ENCODE data around the gene KRT9.

The KRT9 gene

DNA sequence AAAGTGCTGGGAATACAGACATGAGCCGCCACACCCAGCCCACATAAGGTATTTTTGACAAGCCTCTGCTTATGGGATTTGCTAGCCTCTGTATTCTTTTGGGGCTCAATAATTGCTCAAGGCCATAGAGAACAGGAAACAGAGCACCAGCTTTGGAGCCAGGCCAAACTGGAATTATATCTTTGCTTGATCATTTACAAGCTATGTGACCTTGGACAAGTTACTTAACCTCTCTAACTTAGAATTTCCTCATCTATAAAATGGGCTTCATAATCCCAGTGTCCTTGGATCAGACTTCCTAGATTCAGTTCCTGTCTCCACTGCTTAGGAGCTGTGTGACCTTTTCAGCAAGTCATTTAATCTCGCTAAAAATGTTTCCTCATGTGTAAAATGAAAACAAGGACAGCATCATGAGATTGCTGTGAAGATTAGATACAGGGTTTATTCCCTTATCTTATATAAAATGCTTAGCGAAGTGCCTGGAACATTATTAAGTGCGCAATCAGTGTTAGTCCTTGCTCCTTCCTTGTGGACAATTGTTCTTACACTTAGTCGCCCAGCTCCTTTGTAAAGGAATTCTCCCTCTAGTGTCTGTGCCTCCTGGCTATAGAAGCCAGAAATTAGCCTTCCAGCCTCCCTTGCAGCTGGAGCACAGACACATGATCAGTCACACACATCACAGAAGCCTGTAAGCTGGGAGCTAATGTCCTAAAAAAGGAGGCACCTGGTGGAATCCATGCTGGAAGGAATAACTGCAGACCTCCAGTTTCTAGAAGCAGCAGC is 16.6 kb downstream of the KRT9 start:
- Histone ChIP-seq H3K4me1 (ENCODE audit: insufficient read depth, low read length) (no peaks in the 10 kb centered on the region), H3K4me3 (ENCODE audit: low read length) (no peak overlapping the region), H3K36me3 (ENCODE audit: insufficient read depth, low read length) (no peaks in the 10 kb centered on the region), H3K27me3 (ENCODE audit: insufficient read depth, low read length) (no peaks in the 10 kb centered on the region), H3K9me3 (ENCODE audit: low read length) (no peaks in the 10 kb centered on the region), H2AFZ (ENCODE audit: low read depth, low read length) (no peak overlapping the region)

DNA sequence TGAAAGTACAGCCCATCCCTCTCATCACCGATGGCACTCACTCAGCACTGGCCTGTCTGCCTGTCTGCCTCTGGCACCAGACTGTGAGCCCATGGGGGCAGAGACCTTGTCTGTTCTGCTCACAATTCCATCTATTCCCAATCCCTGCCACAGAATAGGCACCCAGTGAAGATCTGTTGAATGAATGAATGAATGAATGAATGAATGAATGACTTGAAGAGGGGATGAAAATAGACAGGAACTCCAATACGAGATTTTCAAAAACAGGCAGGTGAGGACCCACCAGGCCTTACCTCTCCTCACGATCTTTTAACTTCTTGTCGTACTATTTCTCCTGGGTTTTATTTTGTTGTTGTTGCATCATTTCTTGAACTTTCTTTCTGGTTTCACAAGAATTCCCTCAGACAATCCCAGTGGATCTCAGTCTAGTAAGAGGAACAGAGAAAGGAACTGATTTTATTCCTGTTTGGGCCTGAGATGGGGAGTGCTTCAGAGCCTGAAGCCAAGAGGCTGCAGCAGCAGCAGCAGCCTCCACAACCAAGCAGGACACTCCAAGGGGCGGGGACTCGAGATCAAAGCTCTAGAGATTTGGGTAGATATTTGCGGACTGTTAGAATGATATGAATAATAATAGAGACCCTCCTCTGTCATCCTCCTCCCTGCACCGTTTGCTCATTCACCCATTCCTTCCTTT is 17.7 kb downstream of the KRT9 start:
- Histone ChIP-seq H3K27me3 (ENCODE audit: insufficient read depth, low read length) (no peaks in the 10 kb centered on the region), H3K9me3 (ENCODE audit: low read length) (no peaks in the 10 kb centered on the region), H3K4me1 (ENCODE audit: insufficient read depth, low read length) (peaks cover 5% of the 10 kb centered on the region), H3K4me3 (ENCODE audit: low read length) (no peak overlapping the region), H2AFZ (ENCODE audit: low read depth, low read length) (no peak overlapping the region), H3K36me3 (ENCODE audit: insufficient read depth, low read length) (no peaks in the 10 kb centered on the region)

DNA sequence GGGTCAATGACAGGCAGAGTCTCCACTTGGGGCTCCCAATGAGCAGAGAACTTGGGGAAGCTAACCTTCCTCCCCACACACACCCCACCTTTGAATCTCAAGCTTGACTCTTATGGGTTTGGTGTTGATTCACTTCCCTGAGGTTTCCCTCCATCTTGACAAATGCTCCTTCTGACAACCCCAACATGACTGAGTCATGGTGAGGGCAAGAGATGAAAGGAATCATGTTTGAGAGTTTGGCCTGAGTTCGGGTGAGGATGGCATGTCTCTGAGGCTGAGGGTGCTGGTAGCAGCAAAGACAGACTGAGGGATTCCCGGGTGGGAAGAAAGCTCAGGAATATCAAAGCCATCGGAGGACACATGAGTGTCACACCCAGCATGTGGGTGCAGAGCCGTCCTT is 18.7 kb downstream of the KRT9 start:
- H3K4me1 ChIP-seq (ENCODE audit: insufficient read depth, low read length): peaks cover 5% of the 10 kb centered on the region
- H2AFZ ChIP-seq (ENCODE audit: low read depth, low read length): no peak overlapping the region
- H3K4me3 ChIP-seq (ENCODE audit: low read length): no peak overlapping the region
- no peaks in the 10 kb centered on the region for H3K36me3 ChIP-seq (ENCODE audit: insufficient read depth, low read length)
- H3K9me3 ChIP-seq (ENCODE audit: low read length): no peaks in the 10 kb centered on the region
- H3K27me3 ChIP-seq (ENCODE audit: insufficient read depth, low read length): no peaks in the 10 kb centered on the region

DNA sequence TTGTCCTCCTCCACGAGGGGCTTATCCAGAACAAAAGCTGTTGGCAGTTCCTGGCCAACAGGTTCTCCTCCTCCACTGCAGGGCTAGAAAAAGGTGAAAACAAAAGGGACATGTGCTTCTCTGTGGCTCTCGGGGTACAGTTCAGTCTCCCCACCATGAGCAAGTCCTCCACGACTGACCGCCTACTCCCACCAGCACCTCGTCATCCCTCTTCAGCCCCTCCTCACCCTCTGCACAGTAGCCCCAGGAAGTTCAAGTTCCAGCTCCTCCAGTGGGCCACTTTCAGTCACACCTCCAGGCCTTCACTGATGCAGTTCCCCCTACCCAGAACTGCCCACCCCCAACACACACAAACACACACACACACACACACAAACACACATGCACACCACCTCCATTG is 19.4 kb downstream of the KRT9 start:
- H3K4me3 ChIP-seq (ENCODE audit: low read length): no peak overlapping the region
- H3K36me3 ChIP-seq (ENCODE audit: insufficient read depth, low read length): no peaks in the 10 kb centered on the region
- no peaks in the 10 kb centered on the region for H3K9me3 ChIP-seq (ENCODE audit: low read length)
- H3K27me3 ChIP-seq (ENCODE audit: insufficient read depth, low read length): no peaks in the 10 kb centered on the region
- H2AFZ ChIP-seq (ENCODE audit: low read depth, low read length): no peak overlapping the region
- H3K4me1 ChIP-seq (ENCODE audit: insufficient read depth, low read length): peaks cover 5% of the 10 kb centered on the region

GRCh38 chr17:41551365-41551764 is 20.5 kb downstream of the KRT9 start:
- no peak overlapping the region for H3K4me3 ChIP-seq (ENCODE audit: low read length)
- H3K36me3 ChIP-seq (ENCODE audit: insufficient read depth, low read length): no peaks in the 10 kb centered on the region
- no peaks in the 10 kb centered on the region for H3K9me3 ChIP-seq (ENCODE audit: low read length)
- peaks cover 5% of the 10 kb centered on the region for H3K4me1 ChIP-seq (ENCODE audit: insufficient read depth, low read length)
- H3K27me3 ChIP-seq (ENCODE audit: insufficient read depth, low read length): no peaks in the 10 kb centered on the region
- H2AFZ ChIP-seq (ENCODE audit: low read depth, low read length): no peak overlapping the region

DNA sequence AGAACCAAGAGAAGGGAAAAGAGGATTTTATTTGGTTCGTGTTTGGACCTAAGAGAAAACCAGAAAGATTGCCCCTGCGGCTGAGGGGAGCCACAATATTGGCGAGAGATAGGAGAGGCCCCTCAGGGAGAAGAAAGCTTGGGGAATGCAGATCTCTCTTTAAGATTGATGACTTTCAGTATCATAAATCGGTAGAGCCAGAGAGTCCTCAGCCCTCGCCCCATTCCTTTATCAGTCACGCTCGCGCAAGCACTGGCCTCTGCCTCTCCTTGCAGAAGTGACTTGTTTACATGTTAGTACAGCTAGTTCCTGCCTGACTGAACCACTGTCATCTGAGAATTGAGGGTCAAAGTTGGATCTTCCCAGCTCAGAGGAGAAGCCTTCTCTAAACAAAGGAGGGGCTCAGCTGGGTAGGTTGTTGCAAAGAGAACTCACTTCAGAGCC is 22.2 kb downstream of the KRT9 start:
- no peak overlapping the region for H2AFZ ChIP-seq (ENCODE audit: low read depth, low read length)
- no peaks in the 10 kb centered on the region for H3K27me3 ChIP-seq (ENCODE audit: insufficient read depth, low read length)
- H3K4me3 ChIP-seq (ENCODE audit: low read length): no peak overlapping the region
- peaks cover 5% of the 10 kb centered on the region for H3K4me1 ChIP-seq (ENCODE audit: insufficient read depth, low read length)
- no peaks in the 10 kb centered on the region for H3K36me3 ChIP-seq (ENCODE audit: insufficient read depth, low read length)
- H3K9me3 ChIP-seq (ENCODE audit: low read length): no peaks in the 10 kb centered on the region

- H3K4me3 ChIP-seq (ENCODE audit: low read length): no peak overlapping the region
- H3K4me1 ChIP-seq (ENCODE audit: insufficient read depth, low read length): peaks cover 5% of the 10 kb centered on the region
- no peaks in the 10 kb centered on the region for H3K9me3 ChIP-seq (ENCODE audit: low read length)
- H2AFZ ChIP-seq (ENCODE audit: low read depth, low read length): no peak overlapping the region
- H3K27me3 ChIP-seq (ENCODE audit: insufficient read depth, low read length): no peaks in the 10 kb centered on the region
- H3K36me3 ChIP-seq (ENCODE audit: insufficient read depth, low read length): no peaks in the 10 kb centered on the region
Observed at GRCh38 chr17:41548844-41549595, 22.8 kb downstream of the KRT9 start.

DNA sequence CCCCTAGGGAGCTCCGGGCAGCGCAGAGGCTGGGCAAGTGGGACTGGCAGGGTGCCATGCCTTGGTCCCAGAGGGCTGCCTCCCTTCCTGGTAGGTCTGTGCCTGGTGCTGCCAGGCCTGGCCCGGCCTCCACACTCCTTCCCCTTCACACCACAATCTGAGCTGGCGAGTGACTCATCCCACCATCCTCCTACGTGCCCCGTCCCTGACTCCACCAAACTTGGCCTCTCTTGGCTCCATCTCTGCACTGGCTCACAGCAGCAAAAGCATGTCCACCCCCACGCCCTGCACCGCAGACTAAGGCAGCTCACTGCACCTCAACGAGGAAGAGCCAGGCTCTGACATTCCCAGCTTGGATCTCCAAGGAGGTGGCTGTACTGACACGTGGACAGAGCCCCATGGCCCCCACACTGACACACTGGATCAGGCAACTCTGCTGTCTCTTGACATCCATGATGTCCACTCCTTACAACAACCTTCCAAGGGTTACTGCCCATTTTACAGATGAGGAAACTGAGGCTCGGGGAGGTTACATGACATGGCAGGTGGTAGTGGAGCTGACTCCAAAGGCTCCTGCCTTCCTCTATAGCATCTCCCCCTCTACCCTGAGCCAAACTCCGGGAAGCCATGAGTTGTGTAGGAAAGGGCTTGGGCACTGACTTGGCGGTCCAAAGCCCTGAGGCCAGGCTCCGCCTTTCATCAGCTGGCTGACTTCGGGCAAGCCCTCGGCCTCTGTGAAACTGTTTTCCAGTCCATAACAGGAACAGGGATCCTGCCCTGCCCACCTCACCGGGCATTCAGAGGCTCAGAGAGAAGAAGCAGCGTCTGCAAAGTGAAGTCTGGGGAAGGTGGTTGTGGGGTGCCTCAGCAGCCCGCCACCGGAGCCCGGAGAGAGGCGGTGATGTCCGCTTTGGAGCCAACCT is 23.7 kb downstream of the KRT9 start:
- no peaks in the 10 kb centered on the region for H3K9me3 ChIP-seq (ENCODE audit: low read length)
- H3K27me3 ChIP-seq (ENCODE audit: insufficient read depth, low read length): no peaks in the 10 kb centered on the region
- no peak overlapping the region for H3K4me3 ChIP-seq (ENCODE audit: low read length)
- H2AFZ ChIP-seq (ENCODE audit: low read depth, low read length): no peak overlapping the region
- H3K36me3 ChIP-seq (ENCODE audit: insufficient read depth, low read length): no peaks in the 10 kb centered on the region
- peaks cover 5% of the 10 kb centered on the region for H3K4me1 ChIP-seq (ENCODE audit: insufficient read depth, low read length)

DNA sequence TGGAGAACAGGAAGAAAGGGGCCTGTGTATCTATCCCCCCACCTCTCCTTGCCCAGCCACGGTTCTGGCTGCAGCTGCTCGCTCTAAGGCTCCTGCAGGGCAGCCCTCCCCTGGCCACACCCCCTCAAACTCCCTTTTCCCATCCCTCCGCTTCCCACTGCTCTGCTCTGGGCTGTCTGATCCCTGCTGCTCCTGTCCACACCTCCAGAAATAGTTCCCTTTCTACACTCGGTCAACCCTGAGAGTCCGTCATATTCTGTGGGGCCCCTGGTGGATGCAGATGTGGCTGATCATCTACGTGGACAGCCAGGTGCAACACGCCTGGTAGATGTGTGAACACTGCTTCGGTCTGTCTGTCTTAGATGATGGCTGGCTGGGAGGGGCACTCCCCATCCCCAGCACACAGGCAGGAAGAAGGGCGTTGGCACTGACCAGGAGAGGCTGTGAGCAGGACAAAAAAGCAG is 24.4 kb downstream of the KRT9 start:
- H3K4me1 ChIP-seq (ENCODE audit: insufficient read depth, low read length): peaks cover 5% of the 10 kb centered on the region
- H3K27me3 ChIP-seq (ENCODE audit: insufficient read depth, low read length): no peaks in the 10 kb centered on the region
- H3K36me3 ChIP-seq (ENCODE audit: insufficient read depth, low read length): no peaks in the 10 kb centered on the region
- H3K4me3 ChIP-seq (ENCODE audit: low read length): no peak overlapping the region
- no peaks in the 10 kb centered on the region for H3K9me3 ChIP-seq (ENCODE audit: low read length)
- no peak overlapping the region for H2AFZ ChIP-seq (ENCODE audit: low read depth, low read length)

- Histone ChIP-seq H3K4me1 (ENCODE audit: insufficient read depth, low read length) (peaks cover 5% of the 10 kb centered on the region), H2AFZ (ENCODE audit: low read depth, low read length) (no peak overlapping the region), H3K36me3 (ENCODE audit: insufficient read depth, low read length) (no peaks in the 10 kb centered on the region), H3K9me3 (ENCODE audit: low read length) (no peaks in the 10 kb centered on the region), H3K4me3 (ENCODE audit: low read length) (no peak overlapping the region), H3K27me3 (ENCODE audit: insufficient read depth, low read length) (no peaks in the 10 kb centered on the region)
Observed at GRCh38 chr17:41546819-41547218, 25.0 kb downstream of the KRT9 start.

DNA sequence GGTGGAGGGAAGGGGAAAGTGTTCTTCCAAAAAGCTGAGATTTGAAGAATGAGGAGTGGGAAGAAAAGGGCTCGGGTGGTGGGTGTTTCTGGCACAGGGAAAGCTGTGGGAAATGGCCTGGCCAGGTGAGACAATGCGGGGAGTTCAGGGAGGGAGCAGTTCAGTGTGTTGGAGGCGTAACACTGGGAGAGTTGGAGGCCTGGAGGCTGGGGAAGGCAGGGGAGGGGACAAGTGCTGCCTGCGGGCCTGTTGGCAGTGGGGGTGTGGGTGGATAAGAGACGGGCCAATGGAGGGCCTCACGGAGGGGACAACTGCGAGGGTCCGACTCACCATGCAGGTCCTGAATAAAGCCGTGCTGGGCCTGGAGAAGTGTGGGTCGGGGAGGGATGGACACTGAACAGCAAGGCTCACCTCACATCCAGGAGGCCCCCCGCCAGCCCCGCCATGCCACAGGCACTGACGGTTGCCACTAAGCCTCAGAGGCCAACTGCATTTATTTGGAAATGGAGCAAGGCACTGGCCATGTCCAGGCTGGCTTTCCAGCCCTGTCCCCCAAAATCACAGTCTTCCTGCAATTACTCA is 25.9 kb downstream of the KRT9 start:
- Histone ChIP-seq H3K27me3 (ENCODE audit: insufficient read depth, low read length) (no peaks in the 10 kb centered on the region), H2AFZ (ENCODE audit: low read depth, low read length) (no peak overlapping the region), H3K9me3 (ENCODE audit: low read length) (no peaks in the 10 kb centered on the region), H3K36me3 (ENCODE audit: insufficient read depth, low read length) (no peaks in the 10 kb centered on the region), H3K4me3 (ENCODE audit: low read length) (no peak overlapping the region), H3K4me1 (ENCODE audit: insufficient read depth, low read length) (peaks cover 5% of the 10 kb centered on the region)

DNA sequence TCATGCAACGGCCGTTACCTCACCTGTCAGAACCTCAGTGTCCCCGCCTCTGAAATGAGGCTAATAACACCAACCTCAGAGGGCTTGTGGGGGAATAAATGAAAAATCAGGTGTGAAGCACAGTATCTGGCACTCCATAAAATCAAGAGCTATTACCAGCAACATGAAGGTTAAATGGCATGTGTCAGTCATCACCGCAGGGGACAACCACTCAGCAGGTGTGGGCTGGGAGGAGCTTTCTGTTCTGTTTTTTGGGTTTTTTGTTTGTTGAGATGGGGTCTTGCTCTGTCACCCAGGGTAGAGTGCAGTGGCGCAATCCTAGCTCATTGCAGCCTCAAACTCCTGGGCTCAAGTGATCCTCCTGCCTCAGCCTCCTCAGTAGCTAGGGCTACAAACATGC is 26.9 kb downstream of the KRT9 start:
- Histone ChIP-seq H3K4me1 (ENCODE audit: insufficient read depth, low read length) (peaks cover 5% of the 10 kb centered on the region), H3K36me3 (ENCODE audit: insufficient read depth, low read length) (no peaks in the 10 kb centered on the region), H3K9me3 (ENCODE audit: low read length) (no peaks in the 10 kb centered on the region), H3K4me3 (ENCODE audit: low read length) (no peak overlapping the region), H2AFZ (ENCODE audit: low read depth, low read length) (no peak overlapping the region), H3K27me3 (ENCODE audit: insufficient read depth, low read length) (no peaks in the 10 kb centered on the region)

Data from neuron (in vitro differentiated cells).